Measurements from ENCODE around the gene CORT.

DNA sequence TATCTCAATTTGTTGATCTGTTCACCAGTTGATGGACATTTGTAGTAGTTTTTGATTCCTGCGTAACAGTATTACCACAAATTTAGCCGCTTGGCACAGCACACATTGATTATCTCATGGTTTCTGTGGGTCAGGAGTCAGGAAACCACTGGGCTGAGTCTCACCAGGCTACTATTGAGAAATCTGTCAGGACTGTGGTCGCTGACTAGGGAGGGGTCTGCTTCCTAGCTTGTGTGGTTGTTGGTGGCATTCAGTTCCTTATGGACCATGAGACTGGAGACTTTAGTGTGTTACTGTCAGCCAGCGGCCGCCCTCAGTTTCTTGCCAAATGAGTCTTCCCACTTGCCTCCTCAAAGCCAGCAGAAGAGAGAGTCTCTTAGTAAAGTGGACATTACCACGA is 34.7 kb downstream of the CORT start:
- TF ChIP-seq EP300 (IDR thresholded peaks at IDR 0.05) (no peak), POLR2AphosphoS5 (IDR thresholded peaks at IDR 0.05) (no peak), POLR2A (IDR thresholded peaks at IDR 0.05) (no peak)
- TF ChIP-seq, protein P1, sequence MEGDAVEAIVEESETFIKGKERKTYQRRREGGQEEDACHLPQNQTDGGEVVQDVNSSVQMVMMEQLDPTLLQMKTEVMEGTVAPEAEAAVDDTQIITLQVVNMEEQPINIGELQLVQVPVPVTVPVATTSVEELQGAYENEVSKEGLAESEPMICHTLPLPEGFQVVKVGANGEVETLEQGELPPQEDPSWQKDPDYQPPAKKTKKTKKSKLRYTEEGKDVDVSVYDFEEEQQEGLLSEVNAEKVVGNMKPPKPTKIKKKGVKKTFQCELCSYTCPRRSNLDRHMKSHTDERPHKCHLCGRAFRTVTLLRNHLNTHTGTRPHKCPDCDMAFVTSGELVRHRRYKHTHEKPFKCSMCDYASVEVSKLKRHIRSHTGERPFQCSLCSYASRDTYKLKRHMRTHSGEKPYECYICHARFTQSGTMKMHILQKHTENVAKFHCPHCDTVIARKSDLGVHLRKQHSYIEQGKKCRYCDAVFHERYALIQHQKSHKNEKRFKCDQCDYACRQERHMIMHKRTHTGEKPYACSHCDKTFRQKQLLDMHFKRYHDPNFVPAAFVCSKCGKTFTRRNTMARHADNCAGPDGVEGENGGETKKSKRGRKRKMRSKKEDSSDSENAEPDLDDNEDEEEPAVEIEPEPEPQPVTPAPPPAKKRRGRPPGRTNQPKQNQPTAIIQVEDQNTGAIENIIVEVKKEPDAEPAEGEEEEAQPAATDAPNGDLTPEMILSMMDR (IDR thresholded peaks at IDR 0.05), result no peak
